Right lobe of liver (tissue), 4 donors: ENCODE results near the gene SMIM23.

Experiments
- CTCF ChIP-seq, 4 donors: fragments of 200-600 bp in 3 of 4; fragments of 450-650 bp in 1 of 4; IDR thresholded peaks; one replicate each; pipeline versions ENCODE4 v1.5.1 to v1.8.0; 2016 to 2022; ENCODE audit warnings: antibody characterized with exemption in 4 of 4, mild to moderate bottlenecking in 2 of 4
- POLR2A ChIP-seq: fragments of 450-650 bp; IDR thresholded peaks from one replicate; pipeline ENCODE4 v1.6.1; 2017; ENCODE audit warnings: antibody characterized with exemption, mild to moderate bottlenecking
- donor health status: DM: no; HTN: no; CAD: no.
- donor health status: DM: no; HTN: no; CAD: no.
- donor health status: DM: no; HTN: yes; CAD: no.

DNA sequence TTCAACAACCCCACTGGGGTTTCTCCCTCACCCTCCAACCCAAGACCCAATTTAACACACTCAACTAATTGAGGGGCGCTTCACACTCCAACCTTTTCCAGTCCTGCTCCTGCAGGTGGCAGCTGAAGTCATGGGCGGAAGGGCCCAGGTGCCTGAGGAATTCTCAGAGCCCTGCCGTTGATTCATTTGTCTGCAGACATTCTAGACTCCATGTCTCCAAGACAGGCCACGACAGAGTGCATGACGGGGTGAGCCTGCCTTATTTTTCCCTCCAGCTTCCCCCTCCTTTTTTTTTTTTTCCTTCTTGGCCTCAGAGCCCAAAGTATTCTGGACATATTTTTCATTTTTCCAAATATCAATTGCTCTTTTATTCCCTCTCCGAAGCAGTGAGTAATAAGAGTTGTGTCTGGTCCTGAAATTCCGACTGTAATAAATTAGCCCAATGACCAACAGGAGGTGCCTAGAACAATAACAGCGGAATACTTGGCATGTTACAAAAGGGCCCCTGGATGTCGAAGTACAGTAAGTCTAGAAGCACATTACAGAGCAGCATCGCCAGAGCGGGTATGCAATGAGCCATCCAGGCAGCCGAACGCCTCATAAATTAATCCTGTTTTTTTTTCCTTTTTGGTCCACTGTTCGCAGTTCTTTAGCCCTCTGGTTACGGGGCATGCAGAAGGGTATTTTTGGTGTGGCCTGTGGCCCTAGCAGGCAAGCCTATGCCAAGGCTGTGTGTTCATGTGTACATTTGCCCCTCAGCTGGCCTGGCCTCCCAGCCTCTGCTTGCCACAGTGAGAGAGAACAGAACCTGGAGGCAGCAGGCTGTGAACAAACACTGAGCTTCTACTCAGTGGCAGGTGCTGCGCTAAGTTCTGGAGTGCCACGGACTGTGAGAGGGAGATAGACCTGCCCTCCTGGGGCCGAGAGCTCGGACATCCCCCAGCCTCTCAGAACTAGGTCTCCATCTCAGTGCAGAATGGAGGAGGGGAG is 8.6 kb upstream of the SMIM23 start:
- TF ChIP-seq CTCF (IDR thresholded peaks at IDR 0.05) (no peak), POLR2A (no peak)
